SU-DHL-6 (cell line): Measurements from ENCODE around the gene C1orf210.

ENCODE experiments used
- EZH2phosphoT487 ChIP-seq: fragments of 200-600 bp; sonication (generic), shearing (Covaris generic); conservative IDR thresholded peaks from 2 replicates; pipeline ENCODE4 v1.6.1; 2018; ENCODE audit warnings: mild to moderate bottlenecking, antibody characterized with exemption, low read length, moderate library complexity, mixed read lengths
- TF ChIP-seq, protein P1 (sequence below): fragments of 200-600 bp; sonication (generic); IDR thresholded peaks from one replicate; pipeline ENCODE4 v1.5.1; 2017; ENCODE audit warnings: antibody characterized with exemption, mild to moderate bottlenecking, low read length, moderate library complexity; ENCODE audit not compliant: insufficient read depth, poor library complexity, severe bottlenecking

DNA sequence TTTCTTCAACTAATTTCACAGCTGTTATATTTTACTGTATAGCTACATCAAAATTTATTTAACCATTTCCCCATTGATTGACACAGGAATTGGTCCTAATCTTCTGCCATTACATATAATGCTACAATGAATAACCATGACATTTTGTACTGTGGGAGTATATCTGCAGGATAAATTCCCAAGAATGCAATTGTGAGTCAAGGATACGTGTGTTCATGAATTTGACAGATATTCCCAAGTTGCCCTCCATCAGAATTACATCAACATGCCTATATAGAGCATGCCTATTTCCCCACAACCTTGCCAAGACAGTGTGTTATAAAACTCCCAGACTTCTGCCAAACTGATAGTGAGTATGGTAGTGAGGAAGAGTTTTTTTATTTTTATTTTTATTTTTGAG lies 12.7 kb upstream of the C1orf210 start:
- TF ChIP-seq, protein P1, sequence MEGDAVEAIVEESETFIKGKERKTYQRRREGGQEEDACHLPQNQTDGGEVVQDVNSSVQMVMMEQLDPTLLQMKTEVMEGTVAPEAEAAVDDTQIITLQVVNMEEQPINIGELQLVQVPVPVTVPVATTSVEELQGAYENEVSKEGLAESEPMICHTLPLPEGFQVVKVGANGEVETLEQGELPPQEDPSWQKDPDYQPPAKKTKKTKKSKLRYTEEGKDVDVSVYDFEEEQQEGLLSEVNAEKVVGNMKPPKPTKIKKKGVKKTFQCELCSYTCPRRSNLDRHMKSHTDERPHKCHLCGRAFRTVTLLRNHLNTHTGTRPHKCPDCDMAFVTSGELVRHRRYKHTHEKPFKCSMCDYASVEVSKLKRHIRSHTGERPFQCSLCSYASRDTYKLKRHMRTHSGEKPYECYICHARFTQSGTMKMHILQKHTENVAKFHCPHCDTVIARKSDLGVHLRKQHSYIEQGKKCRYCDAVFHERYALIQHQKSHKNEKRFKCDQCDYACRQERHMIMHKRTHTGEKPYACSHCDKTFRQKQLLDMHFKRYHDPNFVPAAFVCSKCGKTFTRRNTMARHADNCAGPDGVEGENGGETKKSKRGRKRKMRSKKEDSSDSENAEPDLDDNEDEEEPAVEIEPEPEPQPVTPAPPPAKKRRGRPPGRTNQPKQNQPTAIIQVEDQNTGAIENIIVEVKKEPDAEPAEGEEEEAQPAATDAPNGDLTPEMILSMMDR = no peak
- TF ChIP-seq EZH2phosphoT487 = no peak
